C4-2B (cell line): ENCODE results near the gene NEMP1.

Experiments
- H3K27ac ChIP-seq: fragments of 450-650 bp; 2 replicates; pipeline ENCODE4 v1.5.1; 2017
- CTCF ChIP-seq: fragments of 450-650 bp; conservative IDR thresholded peaks from 2 replicates; pipeline ENCODE4 v1.5.1; 2017; ENCODE audit warnings: mild to moderate bottlenecking
- ZFX ChIP-seq: fragments of 450-650 bp; IDR thresholded peaks from 2 replicates; pipeline ENCODE4 v1.6.1; 2017

Gene NEMP1

GRCh38 chr12:57096748-57097553, 18.4 kb upstream of the NEMP1 start:
- no peak overlapping the region for H3K27ac ChIP-seq
- TF ChIP-seq CTCF (no peak), ZFX (no peak)

GRCh38 chr12:57096099-57096572, 17.5 kb upstream of the NEMP1 start:
- H3K27ac ChIP-seq = no peak overlapping the region
- TF ChIP-seq CTCF = no peak
- no peak for TF ChIP-seq ZFX

GRCh38 chr12:57095440-57095839, 16.8 kb upstream of the NEMP1 start:
- no peak overlapping the region for H3K27ac ChIP-seq
- no peak for TF ChIP-seq CTCF
- TF ChIP-seq ZFX = no peak

- TF ChIP-seq CTCF = no peak
- TF ChIP-seq ZFX = no peak
- no peak overlapping the region for H3K27ac ChIP-seq
Measured at GRCh38 chr12:57094208-57095160, 15.9 kb upstream of the NEMP1 start.

- no peak overlapping the region for H3K27ac ChIP-seq
- peak; percentile 75; the same call in 1 of the 2 replicates for TF ChIP-seq CTCF
- no peak for TF ChIP-seq ZFX
Measured at GRCh38 chr12:57093415-57094207, 15.0 kb upstream of the NEMP1 start.

- H3K27ac ChIP-seq = no peak overlapping the region
- no peak for TF ChIP-seq CTCF
- TF ChIP-seq ZFX = no peak
Measured at GRCh38 chr12:57092876-57093414, 14.4 kb upstream of the NEMP1 start.
